K562 (cell line): ENCODE data around the gene PIANP. TPM values are rescaled to one million over a fixed set of nuclear protein-coding genes. Genes with fewer than 3 reads are reported as not detected.
A peak's percentile ranks its signal among the peaks of the same experiment; 100 is the strongest.

ENCODE experiments used
- ADNP ChIP-seq: fragments of 200-800 bp; sonication (Bioruptor generic); IDR thresholded peaks from 2 replicates; pipeline ENCODE4 v1.6.1; 2016; ENCODE audit warnings: missing genetic modification characterization, missing compliant biosample characterization
- CBX3 ChIP-seq, 2 experiments: IDR thresholded peaks; 1 replicate in 1 of 2; 2 replicates in 1 of 2; pipeline ENCODE4 v1.6.1; 2012; ENCODE audit warnings: inconsistent platforms in 2 of 2, low read length in 2 of 2, borderline replicate concordance in 1 of 2, control low read depth in 1 of 2
- KLF13 ChIP-seq: fragments of 450-650 bp; IDR thresholded peaks from 2 replicates; pipeline ENCODE4 v1.6.1; 2016; ENCODE audit warnings: missing genetic modification characterization, low read depth, mild to moderate bottlenecking, missing compliant biosample characterization, moderate library complexity, borderline replicate concordance
- MEF2D ChIP-seq: conservative IDR thresholded peaks from 2 replicates; pipeline ENCODE4 v1.6.1; 2016; ENCODE audit warnings: low read depth, missing genetic modification characterization, missing compliant biosample characterization
- SIN3A ChIP-seq, 2 experiments: fragments of 150-350 bp in 1 of 2; IDR thresholded peaks; 2 replicates each; pipeline ENCODE4 v1.6.1; 2011 to 2016; ENCODE audit warnings: borderline replicate concordance in 2 of 2, low read depth in 2 of 2, low read length in 2 of 2, mild to moderate bottlenecking in 2 of 2, moderate library complexity in 2 of 2; ENCODE audit not compliant: control insufficient read depth in 1 of 2
- TAL1 ChIP-seq: fragments of 450-650 bp; IDR thresholded peaks from 2 replicates; pipeline ENCODE4 v1.6.1; 2016; ENCODE audit warnings: mild to moderate bottlenecking
- ZBTB17 ChIP-seq: fragments of 450-650 bp; formaldehyde crosslinking; IDR thresholded peaks from 2 replicates; pipeline ENCODE4 v1.4.0; 2020; ENCODE audit warnings: mild to moderate bottlenecking
- ZBTB40 ChIP-seq, 2 experiments: fragments of 450-650 bp in 1 of 2; sonication (generic) in 1 of 2; formaldehyde crosslinking in 1 of 2; IDR thresholded peaks; 2 replicates each; pipeline versions ENCODE4 v1.7.1 to v1.9.0; 2016 to 2022; ENCODE audit warnings: inconsistent platforms in 1 of 2, mild to moderate bottlenecking in 1 of 2, missing genetic modification reagents in 1 of 2
- ZFP36 ChIP-seq: fragments of 150-350 bp; IDR thresholded peaks from 2 replicates; pipeline ENCODE4 v1.6.1; 2018; ENCODE audit warnings: low read length, low read depth; ENCODE audit not compliant: partially characterized antibody
- ZNF57 ChIP-seq: fragments of 450-650 bp; formaldehyde crosslinking; IDR thresholded peaks from 2 replicates; pipeline ENCODE4 v1.4.0; 2020; ENCODE audit warnings: mild to moderate bottlenecking, moderate library complexity
- ZNF766 ChIP-seq: fragments of 200-800 bp; sonication (Bioruptor generic); conservative IDR thresholded peaks from 2 replicates; pipeline ENCODE4 v1.6.1; 2016; ENCODE audit warnings: missing genetic modification characterization, missing compliant biosample characterization
- ZNF79 ChIP-seq: fragments of 250-450 bp; sonication (Bioruptor Pico); IDR thresholded peaks from 2 replicates; pipeline ENCODE4 v1.4.0; 2020; ENCODE audit warnings: low read depth, mild to moderate bottlenecking, moderate library complexity
- polyA plus RNA-seq, 8 experiments: library from polyadenylated mRNA; depleted of rRNA in 4 of 8; stranded (reverse) in 5 of 8; unstranded in 3 of 8; fragments of >200 nt; fragmentation: Nextera tagmentation in 2 of 8; fragmentation: Illumina TruSeq in 1 of 8; extraction: Ambion mirVana in 2 of 8; extraction: Trizol in 1 of 8; gene quantifications; 2 replicates each; pipeline versions ENCODE4 v1.2.1 to v1.2.3, GENCODE V29; 2011 to 2014; ENCODE audit warnings: inconsistent platforms in 1 of 8, missing spikeins in 1 of 8
- total RNA-seq, 7 experiments: library from RNA; depleted of rRNA in 6 of 7; stranded (reverse); fragments of >200 nt in 6 of 7; fragmentation: Illumina TruSeq in 2 of 7; extraction: Trizol in 2 of 7; gene quantifications; 2 replicates each; pipeline versions ENCODE4 v1.2.1 to v1.2.3, GENCODE V29; 2011 to 2021; ENCODE audit warnings: low replicate concordance in 1 of 7
- TF ChIP-seq, protein P1 (sequence below): fragments of 150-350 bp; IDR thresholded peaks from 2 replicates; pipeline ENCODE4 v1.6.1; 2014; ENCODE audit warnings: low read depth, mild to moderate bottlenecking, low read length, borderline replicate concordance

Gene PIANP
- total and polyA plus RNA-seq, 9 of the 15 experiments (the other 6 are each of a cell fraction or from before 2014, with no cell fraction given): 0.07 TPM; not detected in 8

- TF ChIP-seq MEF2D (tag) (no peak), SIN3A (IDR thresholded peaks at IDR 0.05; ENCODE audit: borderline replicate concordance in 2 of 2, control insufficient read depth in 1 of 2, low read depth in 2 of 2, low read length in 2 of 2) (peak in 1 of 2 experiments; percentile 67; a peak in 1 of 4 replicates), CBX3 (IDR thresholded peaks at IDR 0.05; ENCODE audit: borderline replicate concordance in 1 of 2, low read length in 2 of 2) (no peak), ZNF79 (CRISPR knock-in tag) (no peak), TAL1 (no peak), ZNF766 (CRISPR knock-in tag) (peak; percentile 43; the same call in 1 of the 2 replicates), ADNP (no peak), KLF13 (peak; percentile 93), ZFP36 (no peak), ZNF57 (CRISPR knock-in tag) (no peak), ZBTB17 (CRISPR knock-in tag) (no peak), ZBTB40 (IDR thresholded peaks at IDR 0.05) (peak; percentile 99), ZBTB40 (CRISPR knock-in tag; IDR thresholded peaks at IDR 0.05) (no peak)
- TF ChIP-seq, protein P1, sequence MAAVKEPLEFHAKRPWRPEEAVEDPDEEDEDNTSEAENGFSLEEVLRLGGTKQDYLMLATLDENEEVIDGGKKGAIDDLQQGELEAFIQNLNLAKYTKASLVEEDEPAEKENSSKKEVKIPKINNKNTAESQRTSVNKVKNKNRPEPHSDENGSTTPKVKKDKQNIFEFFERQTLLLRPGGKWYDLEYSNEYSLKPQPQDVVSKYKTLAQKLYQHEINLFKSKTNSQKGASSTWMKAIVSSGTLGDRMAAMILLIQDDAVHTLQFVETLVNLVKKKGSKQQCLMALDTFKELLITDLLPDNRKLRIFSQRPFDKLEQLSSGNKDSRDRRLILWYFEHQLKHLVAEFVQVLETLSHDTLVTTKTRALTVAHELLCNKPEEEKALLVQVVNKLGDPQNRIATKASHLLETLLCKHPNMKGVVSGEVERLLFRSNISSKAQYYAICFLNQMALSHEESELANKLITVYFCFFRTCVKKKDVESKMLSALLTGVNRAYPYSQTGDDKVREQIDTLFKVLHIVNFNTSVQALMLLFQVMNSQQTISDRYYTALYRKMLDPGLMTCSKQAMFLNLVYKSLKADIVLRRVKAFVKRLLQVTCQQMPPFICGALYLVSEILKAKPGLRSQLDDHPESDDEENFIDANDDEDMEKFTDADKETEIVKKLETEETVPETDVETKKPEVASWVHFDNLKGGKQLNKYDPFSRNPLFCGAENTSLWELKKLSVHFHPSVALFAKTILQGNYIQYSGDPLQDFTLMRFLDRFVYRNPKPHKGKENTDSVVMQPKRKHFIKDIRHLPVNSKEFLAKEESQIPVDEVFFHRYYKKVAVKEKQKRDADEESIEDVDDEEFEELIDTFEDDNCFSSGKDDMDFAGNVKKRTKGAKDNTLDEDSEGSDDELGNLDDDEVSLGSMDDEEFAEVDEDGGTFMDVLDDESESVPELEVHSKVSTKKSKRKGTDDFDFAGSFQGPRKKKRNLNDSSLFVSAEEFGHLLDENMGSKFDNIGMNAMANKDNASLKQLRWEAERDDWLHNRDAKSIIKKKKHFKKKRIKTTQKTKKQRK: no peak
Measured at GRCh38 chr12:6688999-6689882, 11.4 kb downstream of the PIANP start, which contains the start of gene ZNF384 (continued).
